Measurements from ENCODE around the gene COL19A1.

DNA sequence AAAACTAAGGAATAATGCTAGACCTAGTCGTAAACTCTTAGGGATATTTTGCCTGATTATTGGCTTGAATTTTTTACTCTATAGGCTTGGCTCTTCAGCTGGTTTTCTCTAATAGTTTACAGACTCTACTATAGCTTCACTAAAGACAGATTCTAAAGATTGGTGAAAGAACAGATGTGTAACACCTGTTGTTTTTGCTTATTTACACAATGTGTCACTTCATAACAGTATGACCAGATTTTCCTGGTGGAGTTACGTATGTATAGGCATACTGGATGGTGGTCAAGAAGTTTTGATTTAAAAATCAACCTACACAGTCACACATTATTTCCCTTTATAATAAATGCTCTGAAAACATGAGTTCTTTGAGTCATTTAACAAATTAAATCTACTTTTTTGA is 4.8 kb downstream of the COL19A1 start:
- TF ChIP-seq, protein P1, sequence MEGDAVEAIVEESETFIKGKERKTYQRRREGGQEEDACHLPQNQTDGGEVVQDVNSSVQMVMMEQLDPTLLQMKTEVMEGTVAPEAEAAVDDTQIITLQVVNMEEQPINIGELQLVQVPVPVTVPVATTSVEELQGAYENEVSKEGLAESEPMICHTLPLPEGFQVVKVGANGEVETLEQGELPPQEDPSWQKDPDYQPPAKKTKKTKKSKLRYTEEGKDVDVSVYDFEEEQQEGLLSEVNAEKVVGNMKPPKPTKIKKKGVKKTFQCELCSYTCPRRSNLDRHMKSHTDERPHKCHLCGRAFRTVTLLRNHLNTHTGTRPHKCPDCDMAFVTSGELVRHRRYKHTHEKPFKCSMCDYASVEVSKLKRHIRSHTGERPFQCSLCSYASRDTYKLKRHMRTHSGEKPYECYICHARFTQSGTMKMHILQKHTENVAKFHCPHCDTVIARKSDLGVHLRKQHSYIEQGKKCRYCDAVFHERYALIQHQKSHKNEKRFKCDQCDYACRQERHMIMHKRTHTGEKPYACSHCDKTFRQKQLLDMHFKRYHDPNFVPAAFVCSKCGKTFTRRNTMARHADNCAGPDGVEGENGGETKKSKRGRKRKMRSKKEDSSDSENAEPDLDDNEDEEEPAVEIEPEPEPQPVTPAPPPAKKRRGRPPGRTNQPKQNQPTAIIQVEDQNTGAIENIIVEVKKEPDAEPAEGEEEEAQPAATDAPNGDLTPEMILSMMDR (IDR thresholded peaks at IDR 0.05) = no peak
- TF ChIP-seq POLR2A (IDR thresholded peaks at IDR 0.05) = no peak
